MCF 10A (cell line): ENCODE results near the gene TXNRD1. TPM values are rescaled to one million over a fixed set of nuclear protein-coding genes. Genes with fewer than 3 reads are reported as not detected.

Experiments used
- BruUV-seq: library from RNA; stranded (reverse); fragments of 400-500 nt; replicated peaks from 2 replicates; lab custom pipeline; 2021; lab: Mats Ljungman, UMichigan
- CTCF ChIA-PET: fragments of 300-600 bp; sonication (Branson Sonifier 250); formaldehyde crosslinking; extraction: SDS; loops from one replicate; lab custom pipeline; 2021; ENCODE audit warnings: antibody characterized with exemption, inconsistent platforms; lab: Yijun Ruan, JAX
- POLR2A ChIA-PET: fragments of 300-600, 350-650 bp; sonication (Branson Sonifier 250); formaldehyde crosslinking; extraction: SDS; loops from one replicate; lab custom pipeline; 2020; ENCODE audit warnings: antibody characterized with exemption, inconsistent platforms; lab: Yijun Ruan, JAX
- DNase-seq: peaks from one replicate; pipeline ENCODE4 v3.0.0-alpha.2; 2018; ENCODE audit not compliant: unreplicated experiment
- H3K27ac Mint-ChIP-seq: one replicate; pipeline ENCODE4 v1.8.0; 2022; ENCODE audit warnings: mild to moderate bottlenecking, low read depth, mixed read lengths; ENCODE audit not compliant: unreplicated experiment
- H3K27me3 Mint-ChIP-seq: one replicate; pipeline ENCODE4 v1.8.0; 2022; ENCODE audit warnings: mixed read lengths; ENCODE audit not compliant: insufficient read depth, unreplicated experiment
- H3K36me3 Mint-ChIP-seq: one replicate; pipeline ENCODE4 v1.8.0; 2022; ENCODE audit warnings: mild to moderate bottlenecking, moderate library complexity, mixed read lengths; ENCODE audit not compliant: insufficient read depth, unreplicated experiment
- H3K4me1 Mint-ChIP-seq: one replicate; pipeline ENCODE4 v1.8.0; 2022; ENCODE audit warnings: mixed read lengths; ENCODE audit not compliant: insufficient read depth, unreplicated experiment
- H3K4me3 Mint-ChIP-seq: one replicate; pipeline ENCODE4 v1.8.0; 2022; ENCODE audit warnings: mild to moderate bottlenecking, moderate library complexity, mixed read lengths; ENCODE audit not compliant: unreplicated experiment
- H3K9me3 Mint-ChIP-seq: one replicate; pipeline ENCODE4 v1.8.0; 2022; ENCODE audit warnings: mixed read lengths; ENCODE audit not compliant: unreplicated experiment
- CTCF ChIP-seq: fragments of 200-600 bp; IDR thresholded peaks from one replicate; pipeline ENCODE4 v1.8.0; 2022; ENCODE audit warnings: antibody characterized with exemption, mild to moderate bottlenecking; ENCODE audit not compliant: unreplicated experiment
- intact Hi-C: fragments of 100-400 bp; cut with micrococcal nuclease; formaldehyde crosslinking; loops from 2 replicates; pipeline ENCODE4 v1.14.1; 2022
- total RNA-seq: library from RNA; stranded (reverse); gene quantifications from 2 replicates; pipeline ENCODE4 v1.2.3, GENCODE V29; 2022

Gene TXNRD1
- total RNA-seq, 1 experiment from 2014 or later, result 64.0 TPM

GRCh38 chr12:104201238-104202001 is 14.2 kb upstream of the TXNRD1 start:
- DNase-seq, result peak; percentile 74
- Mint-ChIP-seq H3K4me1 (peaks cover 18% of the 10 kb centered on the region), H3K4me3 (no peak overlapping the region), H3K36me3 (no peaks in the 10 kb centered on the region), H3K27ac (no peak overlapping the region), H3K27me3 (no peaks in the 10 kb centered on the region), H3K9me3 (peaks cover 6% of the 10 kb centered on the region)
- no TSS peak for BruUV-seq
- ChIA-PET POLR2A (interaction anchor here (0.7 to 7.4 kb wide), 3 partner anchors 18 to 819 kb away, joined by 3 to 58 read pairs (median 4); no protein-coding TSS in a partner anchor), CTCF (interaction anchor here (0.5 to 3.6 kb wide), 30 partner anchors 11 to 1833 kb away, joined by 3 to 28 read pairs (median 4); no protein-coding TSS in a partner anchor)
- intact Hi-C loops, result loop anchor here (1.0 to 2.0 kb wide), 5 partner anchors 87 to 899 kb away; no protein-coding TSS in a partner anchor
- peak; percentile 86 for TF ChIP-seq CTCF

- intact Hi-C loops, result no loop called here
- TF ChIP-seq CTCF, result no peak
- no peaks in the 10 kb centered on the region for H3K36me3 Mint-ChIP-seq
These were observed 10.7 kb upstream of the TXNRD1 start for GRCh38 chr12:104204690-104205480.

GRCh38 chr12:104207416-104208205 is 8.0 kb upstream of the TXNRD1 start:
- Mint-ChIP-seq H3K4me3 (no peak overlapping the region), H3K27me3 (no peaks in the 10 kb centered on the region), H3K4me1 (no peaks in the 10 kb centered on the region), H3K9me3 (peaks cover 8% of the 10 kb centered on the region), H3K27ac (no peak overlapping the region), H3K36me3 (no peaks in the 10 kb centered on the region)
- TF ChIP-seq CTCF, result no peak
- ChIA-PET CTCF (interaction anchor here (0.6 to 0.9 kb wide), 2 partner anchors 23 to 151 kb away, joined by 3 read pairs; no protein-coding TSS in a partner anchor), POLR2A (interaction anchor here (0.9 kb wide), 2 partner anchors 11 to 105 kb away, joined by 3 read pairs; no protein-coding TSS in a partner anchor)
- DNase-seq, result no peak
- intact Hi-C loops, result no loop called here
- BruUV-seq, result no TSS peak

More at GRCh38 chr12:104204690-104205480, 10.7 kb upstream of the TXNRD1 start:
- no TSS peak for BruUV-seq
- Mint-ChIP-seq H3K27ac (no peak overlapping the region), H3K4me1 (peaks cover 5% of the 10 kb centered on the region), H3K4me3 (no peak overlapping the region), H3K27me3 (no peaks in the 10 kb centered on the region), H3K9me3 (peaks cover 6% of the 10 kb centered on the region)
- CTCF ChIA-PET, result interaction anchor here (0.6 to 1.1 kb wide), 4 partner anchors 15 to 997 kb away, joined by 3 to 4 read pairs (median 3); no protein-coding TSS in a partner anchor
- POLR2A ChIA-PET, result interaction anchor here (7.4 kb wide), 1 partner anchor 84 kb away, joined by 58 read pairs; no protein-coding TSS in a partner anchor
- no peak for DNase-seq
